ENCODE results near the gene DENND4A.

Gene DENND4A

GRCh38 chr15:65766422-65767263 lies 25.4 kb downstream of the DENND4A start:
- no peak overlapping the region for H3K4me3 ChIP-seq
- no peak for DNase-seq (ENCODE audit: low spot score)
- H3K27ac ChIP-seq, result no peak overlapping the region
- no peak for TF ChIP-seq CTCF (IDR thresholded peaks at IDR 0.05)

- no peak overlapping the region for H3K4me3 ChIP-seq
- H3K27ac ChIP-seq, result no peak overlapping the region
- TF ChIP-seq CTCF (IDR thresholded peaks at IDR 0.05), result no peak
These were observed 27.0 kb downstream of the DENND4A start for GRCh38 chr15:65765106-65765505.

GRCh38 chr15:65762914-65763787 lies 28.9 kb downstream of the DENND4A start:
- H3K4me3 ChIP-seq, result no peak overlapping the region
- no peak for TF ChIP-seq CTCF (IDR thresholded peaks at IDR 0.05)
- DNase-seq (ENCODE audit: low spot score), result no peak
- H3K27ac ChIP-seq, result no peak overlapping the region

More at GRCh38 chr15:65765106-65765505, 27.0 kb downstream of the DENND4A start:
- DNase-seq (ENCODE audit: low spot score), result no peak

GRCh38 chr15:65762399-65762798 lies 29.7 kb downstream of the DENND4A start:
- Histone ChIP-seq H3K4me3 (no peak overlapping the region), H3K27ac (no peak overlapping the region)
- DNase-seq (ENCODE audit: low spot score), result no peak
- TF ChIP-seq CTCF (IDR thresholded peaks at IDR 0.05), result no peak

- no peak overlapping the region for H3K27ac ChIP-seq
- no peak for DNase-seq (ENCODE audit: low spot score)
- no peak for TF ChIP-seq CTCF (IDR thresholded peaks at IDR 0.05)
- H3K4me3 ChIP-seq, result no peak overlapping the region
These were observed 30.7 kb downstream of the DENND4A start for GRCh38 chr15:65761210-65761926.

- TF ChIP-seq CTCF (IDR thresholded peaks at IDR 0.05), result no peak
- H3K27ac ChIP-seq, result no peak overlapping the region
- no peak overlapping the region for H3K4me3 ChIP-seq
- DNase-seq (ENCODE audit: low spot score), result no peak
These were observed 32.7 kb downstream of the DENND4A start for GRCh38 chr15:65759441-65759840.

Measured in coronary artery (tissue), 2 donors.